ENCODE data around the gene PDE8A.

DNA sequence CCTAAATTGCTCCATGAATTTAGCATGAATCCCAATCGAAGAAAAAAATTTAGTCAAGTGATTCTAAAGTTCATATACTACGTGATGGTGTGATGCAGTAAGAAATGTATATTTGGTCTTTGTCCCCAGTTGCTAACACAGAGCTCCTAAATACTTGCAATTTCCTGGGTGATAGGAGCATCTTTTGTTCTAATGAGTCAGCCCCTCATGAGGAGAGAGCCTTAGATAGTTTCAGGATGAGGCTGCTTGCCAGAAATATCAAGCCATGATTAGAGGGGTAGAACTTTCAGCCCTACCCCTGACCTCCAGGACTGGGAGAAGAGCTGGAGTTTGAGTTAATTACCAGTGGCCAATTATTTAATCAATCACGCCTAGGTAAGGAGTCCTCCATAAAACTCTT is 170.2 kb downstream of the PDE8A start:
- TF ChIP-seq CTCF (IDR thresholded peaks at IDR 0.05) (no peak), POLR2A (IDR thresholded peaks at IDR 0.05) (no peak)
